ENCODE data around the gene TAF5L.
"Not testable (repeated sequence)": the region's sequence is repeated elsewhere in the genome, so short reads cannot be mapped to it uniquely, and the experiment has no call there.

TAF5L gene

DNA sequence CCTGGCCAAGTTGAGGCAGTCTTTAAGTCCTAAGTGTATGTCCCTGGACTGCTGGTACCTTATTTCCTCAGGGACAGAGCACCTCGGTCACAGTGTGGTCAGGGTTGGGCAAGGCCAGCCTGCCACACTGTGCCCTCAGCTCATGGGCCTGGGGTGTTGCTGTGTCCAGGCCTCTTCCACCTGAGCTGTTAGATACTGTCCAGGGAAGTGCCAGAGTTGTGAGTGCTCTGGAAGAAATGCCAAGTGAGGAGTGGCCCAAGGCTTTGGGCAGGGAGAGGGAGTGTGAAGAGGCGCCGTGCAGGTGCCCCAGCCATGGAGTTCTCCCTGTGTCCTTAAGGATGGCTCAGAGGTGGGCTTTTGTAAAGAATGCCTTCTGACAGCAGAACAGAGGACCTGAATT is 15.4 kb upstream of the TAF5L start:
- no peak for DNase-seq

DNA sequence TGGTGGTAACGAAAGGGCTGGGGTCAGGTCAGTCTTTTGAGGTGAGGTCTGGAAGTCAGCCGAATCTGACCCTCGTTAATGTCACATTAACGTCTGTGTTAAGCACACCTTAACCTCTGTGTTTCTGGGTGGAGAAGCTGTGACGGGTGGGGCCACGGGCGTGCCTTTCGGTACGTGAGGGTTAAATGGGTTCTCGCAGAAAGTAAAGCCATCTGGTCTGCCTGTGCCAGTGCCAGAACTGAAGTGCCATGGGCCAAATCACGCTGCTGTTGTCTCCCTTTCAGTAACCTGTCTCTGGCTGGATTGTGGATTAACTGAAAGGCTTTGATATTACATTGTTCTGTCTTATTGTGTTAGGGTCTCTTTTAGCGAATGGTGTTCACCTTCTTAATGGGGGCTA is 14.5 kb upstream of the TAF5L start:
- no peak for DNase-seq

DNA sequence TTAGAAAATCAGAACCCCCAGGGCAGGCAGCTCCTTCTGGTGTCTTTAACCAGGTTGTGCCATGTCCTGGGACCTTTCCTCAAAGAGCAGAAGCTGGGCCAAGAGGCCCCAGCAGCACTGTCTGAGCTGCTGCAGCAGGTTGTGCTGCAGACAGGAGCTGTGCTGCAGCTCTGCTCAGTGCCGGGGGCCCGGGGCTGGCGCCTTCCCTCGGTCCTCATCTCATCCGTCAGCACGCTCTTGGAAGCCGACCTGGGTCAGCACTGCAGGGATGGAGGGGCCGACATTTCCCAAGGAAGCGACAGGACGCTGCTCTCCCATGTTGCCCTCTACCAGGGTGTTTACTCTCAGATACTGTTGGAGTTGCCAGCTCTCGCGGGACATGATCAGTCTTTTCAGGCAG is 11.8 kb upstream of the TAF5L start:
- DNase-seq: no peak

DNA sequence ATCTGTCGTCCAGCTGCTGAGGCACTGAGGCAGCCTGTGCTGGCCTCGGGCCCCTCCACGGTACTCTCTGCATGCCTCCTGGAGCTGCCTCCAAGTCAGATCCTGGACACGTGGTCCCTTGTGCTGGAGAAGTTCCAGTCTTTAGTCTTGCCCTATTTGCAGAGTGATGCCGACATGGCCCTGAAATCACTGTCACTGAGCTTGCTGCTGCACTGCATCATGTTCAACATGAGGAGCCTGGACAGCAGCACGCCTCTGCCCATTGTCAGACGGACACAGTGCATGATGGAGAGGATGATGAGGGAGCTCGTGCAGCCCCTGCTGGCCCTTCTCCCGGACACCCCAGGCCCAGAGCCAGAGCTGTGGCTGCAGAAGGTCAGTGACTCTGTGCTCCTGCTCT is 10.1 kb upstream of the TAF5L start:
- DNase-seq: no peak

DNA sequence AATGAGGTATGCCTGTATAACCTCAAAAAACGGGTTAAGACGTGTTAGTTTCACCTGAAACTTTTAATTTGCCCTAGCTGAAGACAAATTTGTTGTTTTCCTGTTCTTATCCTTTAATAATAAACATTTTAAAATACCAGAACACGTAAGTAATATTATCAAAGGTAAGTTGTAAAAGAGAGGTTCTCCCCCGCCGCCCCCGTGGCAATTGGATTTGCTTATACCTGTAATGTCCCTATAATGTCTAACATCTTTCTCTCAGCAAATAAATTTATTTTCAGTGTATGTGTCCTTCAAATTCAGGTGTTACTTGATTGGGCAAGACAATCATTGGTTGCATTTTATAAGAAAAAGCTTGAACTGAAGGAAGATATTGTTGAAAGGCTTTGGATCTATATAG is 6.0 kb upstream of the TAF5L start:
- no peak for DNase-seq

DNA sequence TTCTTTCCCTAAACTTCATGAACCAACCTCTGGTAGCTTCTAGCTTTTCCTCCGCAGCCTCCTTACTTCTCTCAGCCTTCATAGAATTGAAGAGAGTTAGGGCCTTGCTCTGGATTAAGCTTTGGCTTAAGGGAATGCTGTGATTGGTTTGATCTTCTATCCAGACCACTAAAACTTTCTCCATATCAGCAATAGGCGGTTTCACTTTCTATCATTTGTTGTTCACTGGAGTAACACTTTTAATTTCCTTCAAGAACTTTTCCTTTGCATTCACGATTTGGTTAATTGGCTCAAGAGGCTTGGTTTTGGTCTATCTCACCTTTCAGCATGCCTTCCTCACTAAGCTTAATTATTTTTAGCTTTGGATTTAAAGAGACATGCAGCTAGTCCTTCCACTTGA is 5.2 kb upstream of the TAF5L start:
- DNase-seq: no peak

DNA sequence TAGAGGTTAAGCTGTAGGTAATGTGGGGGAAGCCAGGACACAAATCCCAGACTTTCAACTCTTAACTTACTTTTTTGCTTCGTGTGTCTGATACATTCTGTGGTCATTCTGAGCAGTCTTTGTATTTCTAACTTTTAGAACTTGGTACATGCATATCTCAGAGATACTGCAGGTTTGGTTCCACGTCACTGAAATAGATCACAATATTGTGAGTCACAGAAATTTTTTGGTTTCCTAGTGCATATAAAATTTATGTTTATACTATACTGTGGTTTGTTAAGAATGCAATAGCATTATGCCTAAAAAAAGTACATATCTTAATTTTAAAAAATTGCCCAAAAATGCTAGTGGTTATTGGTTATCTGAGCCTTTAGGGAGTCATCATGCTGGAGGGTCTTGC is 3.3 kb upstream of the TAF5L start:
- DNase-seq: no peak

DNA sequence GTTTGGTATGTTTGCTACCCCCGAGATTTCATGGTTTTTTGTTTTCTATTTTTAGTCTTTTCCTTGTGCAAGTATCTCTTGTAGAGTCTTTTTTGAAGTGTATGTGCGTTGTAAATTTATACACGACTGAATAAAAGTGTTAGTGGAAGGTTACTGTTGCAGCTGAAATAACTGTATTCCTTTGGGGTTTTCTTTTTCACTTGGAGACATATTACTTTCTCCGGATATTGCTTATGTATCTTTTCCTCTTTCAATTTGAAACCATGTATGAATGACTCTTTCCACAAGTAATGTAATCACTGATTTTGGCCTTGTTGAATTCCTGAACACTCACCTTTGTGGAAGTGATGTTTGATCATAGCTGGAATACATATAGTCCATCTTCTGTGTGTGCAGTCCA is 1.1 kb upstream of the TAF5L start:
- no peak for DNase-seq

DNA sequence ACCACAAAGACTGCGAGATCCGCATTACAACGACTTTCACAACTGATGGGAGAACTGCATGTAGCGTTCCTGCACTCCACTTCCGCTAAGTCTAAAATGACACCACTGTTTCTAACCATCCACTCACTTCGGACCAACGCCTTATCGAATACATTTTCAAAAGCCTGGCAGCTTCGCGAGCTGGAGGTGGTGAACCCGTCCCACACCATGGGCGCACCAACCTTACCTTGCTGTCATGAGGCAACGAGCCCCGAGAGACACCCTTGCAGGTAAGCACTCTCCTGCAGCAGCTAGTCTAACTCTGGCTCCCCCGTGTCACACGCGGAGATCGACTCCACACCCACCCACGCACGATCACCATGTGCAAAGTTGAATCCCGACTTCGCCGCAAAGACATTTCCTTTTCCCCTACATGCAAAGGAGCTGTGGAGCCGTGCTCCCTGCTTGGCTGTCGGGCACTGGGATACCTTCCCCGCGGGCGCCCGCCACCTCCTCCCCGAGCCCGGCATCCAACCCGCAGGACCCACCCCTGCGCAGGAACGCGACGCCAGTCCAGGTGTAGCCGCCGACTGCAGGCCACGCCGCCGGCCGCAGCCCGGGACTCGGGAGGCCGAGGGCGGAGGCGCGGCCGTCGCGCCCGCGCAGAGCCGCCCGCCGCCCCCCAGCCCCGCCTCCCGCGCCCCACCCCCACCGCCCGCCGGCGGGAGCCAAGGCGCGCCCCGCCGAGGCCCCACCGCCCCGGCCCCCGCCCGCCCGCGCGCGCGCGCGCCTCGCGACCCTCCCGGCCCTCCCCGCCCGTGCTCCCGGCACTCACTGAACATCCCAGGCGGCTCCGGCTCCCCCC is 629 bp downstream of the TAF5L start:
- peak; percentile 31 for DNase-seq

DNA sequence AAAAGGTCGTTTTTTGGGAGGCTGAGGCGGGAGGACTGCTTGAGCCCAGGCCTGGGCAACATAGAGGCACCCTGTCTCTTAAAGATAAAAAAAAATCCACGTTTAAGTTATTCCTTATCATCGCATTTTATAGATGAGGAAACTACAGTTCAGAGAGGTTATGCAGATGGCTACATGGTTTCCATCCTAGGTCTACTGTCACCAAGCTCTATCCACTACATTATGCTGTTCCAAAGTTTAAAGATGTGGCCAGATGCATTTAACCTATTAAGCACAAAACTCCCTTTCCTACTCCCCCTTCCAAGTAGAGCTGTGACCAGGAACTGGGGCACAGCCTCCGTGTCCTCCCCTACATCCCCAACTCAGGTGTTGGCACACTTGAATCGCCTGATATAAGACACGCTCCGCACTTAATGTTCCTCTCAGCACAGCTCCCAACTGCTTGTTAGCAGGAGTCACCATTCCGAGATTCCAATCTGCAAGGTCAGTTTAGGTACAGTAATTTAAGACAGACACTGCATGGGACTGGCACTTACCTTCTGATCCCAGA is 1.3 kb downstream of the TAF5L start:
- no peak for DNase-seq

DNA sequence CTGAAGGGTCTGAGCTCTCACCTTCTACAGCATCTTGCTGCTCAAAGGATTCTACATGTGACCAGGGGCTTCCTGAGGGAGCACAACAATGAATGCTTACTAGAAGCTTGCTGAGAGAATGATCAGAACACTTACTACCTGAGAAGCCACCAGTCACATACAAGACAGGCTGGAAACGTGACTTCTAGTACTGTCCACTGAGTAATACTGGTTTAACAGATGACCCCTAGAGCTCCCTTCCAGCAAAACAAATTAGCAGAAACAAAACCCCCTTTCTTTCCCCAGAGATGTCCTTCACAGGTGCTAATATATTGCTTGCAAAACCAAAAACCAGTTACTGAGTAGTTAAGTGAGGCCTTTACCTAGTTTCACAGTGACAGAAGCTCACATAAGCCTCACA is 2.1 kb downstream of the TAF5L start:
- DNase-seq: no peak

DNA sequence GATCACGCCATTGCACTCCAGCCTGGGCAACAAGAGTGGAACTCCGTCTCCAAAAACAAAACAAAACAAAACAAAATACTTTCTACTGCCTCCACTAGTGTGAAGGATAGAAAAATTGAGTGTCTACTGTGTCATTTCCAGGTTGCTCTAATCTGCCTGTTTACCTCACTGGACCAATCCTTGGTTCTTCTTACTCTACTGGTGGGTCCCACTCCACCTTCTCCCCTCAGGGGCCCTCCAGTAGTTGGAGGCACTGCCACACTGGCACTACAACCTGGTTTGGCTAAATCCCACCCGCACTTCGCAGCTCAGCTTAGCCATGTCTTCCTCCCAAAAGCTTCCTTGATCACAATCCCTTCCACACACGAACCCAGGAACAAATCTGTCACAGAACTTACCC is 2.7 kb downstream of the TAF5L start:
- DNase-seq: no peak

DNA sequence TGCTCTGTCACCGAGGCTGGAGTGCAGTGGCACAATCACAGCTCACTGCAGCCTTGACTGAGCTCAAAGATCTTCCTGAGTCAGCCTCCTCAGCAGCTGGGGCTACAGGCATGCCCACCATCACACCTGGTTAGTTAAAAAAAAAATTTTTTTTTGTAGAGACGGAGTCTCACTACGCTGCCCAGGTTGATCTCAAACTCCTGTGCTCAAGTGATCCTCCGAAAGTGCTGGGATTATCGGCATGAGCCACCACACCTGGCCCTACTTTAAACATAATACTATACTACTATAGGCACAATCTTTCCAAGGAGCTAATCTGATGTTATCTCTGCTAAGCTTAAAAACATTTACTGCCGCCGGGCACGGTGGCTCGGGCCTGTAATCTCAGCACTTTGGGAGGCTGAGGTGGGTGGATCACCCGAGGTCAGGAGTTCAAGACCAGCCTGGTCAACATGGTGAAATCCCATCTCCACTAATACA is 3.2 kb downstream of the TAF5L start:
- not testable (repeated sequence) for DNase-seq

DNA sequence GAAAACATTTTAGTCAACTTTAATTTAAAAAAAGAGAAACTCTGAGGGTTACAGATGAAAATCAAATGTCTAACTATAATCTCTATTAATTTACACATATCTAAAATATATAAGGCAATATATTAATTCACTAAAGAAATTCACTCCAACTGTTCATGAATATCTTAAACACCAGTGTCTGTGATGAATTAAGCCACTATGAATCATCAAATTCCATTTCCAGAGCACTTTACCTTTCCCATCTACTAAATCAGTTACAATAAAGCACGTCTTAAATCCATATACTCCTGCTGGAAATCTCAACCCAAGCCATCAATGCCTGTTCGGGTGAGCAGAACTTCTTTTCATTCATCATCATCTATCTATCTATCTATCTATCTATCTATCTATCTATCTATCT is 4.3 kb downstream of the TAF5L start:
- no peak for DNase-seq

DNA sequence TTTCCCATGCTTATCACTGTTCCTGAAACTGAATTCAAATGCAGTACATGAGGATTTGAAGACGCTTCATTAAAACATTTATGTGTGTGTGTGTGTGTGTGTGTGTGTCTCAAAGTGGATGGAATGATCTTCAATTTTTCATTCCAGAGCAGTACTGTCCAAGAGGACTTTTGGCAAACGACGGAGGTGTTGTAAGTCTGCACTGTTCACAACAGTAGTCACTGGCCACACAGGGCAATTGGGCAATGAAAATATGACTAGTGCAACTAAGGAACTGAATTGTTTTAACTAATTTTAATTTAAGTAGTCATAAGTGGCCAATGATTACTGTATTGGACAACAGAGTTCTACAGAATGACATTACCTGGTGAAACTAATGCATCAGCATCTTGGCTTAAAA is 5.0 kb downstream of the TAF5L start:
- no peak for DNase-seq

DNA sequence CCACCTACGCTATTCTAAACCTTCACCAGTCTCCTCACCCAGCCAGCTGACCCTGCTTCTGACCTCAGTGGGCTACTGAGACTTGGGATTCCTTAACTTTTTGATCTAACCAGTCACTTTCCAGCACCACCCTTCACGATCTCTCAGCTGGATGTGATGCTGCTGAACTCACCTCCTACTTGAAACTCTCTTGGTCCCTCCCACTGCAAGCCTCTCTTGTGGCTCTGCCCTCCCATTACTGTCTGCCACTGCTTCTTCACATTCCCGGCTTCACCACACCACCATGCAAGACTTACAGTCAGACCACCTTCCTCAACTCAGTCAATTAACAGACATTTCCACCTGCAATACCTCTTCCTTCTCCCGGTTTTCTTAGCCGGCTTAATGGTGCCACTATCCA is 6.3 kb downstream of the TAF5L start:
- DNase-seq: no peak

DNA sequence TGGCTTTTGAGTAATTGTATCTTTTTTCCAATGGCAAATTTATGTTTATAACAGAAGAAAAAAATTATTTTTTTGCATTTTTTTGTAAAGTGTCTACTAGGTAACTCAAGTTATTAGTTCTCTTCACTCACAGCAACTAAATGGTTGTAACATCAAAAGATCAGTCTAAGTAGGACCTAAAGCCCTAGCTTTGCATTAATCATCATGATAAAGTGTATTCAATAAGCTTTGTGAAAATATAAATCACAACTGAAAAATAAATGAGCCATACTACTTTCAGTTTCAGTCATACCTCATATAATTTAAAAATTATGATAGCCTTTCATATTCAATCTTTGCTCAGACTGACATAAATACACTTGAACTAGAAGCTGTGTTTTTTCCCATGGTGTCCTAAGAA is 6.9 kb downstream of the TAF5L start:
- DNase-seq: no peak

DNA sequence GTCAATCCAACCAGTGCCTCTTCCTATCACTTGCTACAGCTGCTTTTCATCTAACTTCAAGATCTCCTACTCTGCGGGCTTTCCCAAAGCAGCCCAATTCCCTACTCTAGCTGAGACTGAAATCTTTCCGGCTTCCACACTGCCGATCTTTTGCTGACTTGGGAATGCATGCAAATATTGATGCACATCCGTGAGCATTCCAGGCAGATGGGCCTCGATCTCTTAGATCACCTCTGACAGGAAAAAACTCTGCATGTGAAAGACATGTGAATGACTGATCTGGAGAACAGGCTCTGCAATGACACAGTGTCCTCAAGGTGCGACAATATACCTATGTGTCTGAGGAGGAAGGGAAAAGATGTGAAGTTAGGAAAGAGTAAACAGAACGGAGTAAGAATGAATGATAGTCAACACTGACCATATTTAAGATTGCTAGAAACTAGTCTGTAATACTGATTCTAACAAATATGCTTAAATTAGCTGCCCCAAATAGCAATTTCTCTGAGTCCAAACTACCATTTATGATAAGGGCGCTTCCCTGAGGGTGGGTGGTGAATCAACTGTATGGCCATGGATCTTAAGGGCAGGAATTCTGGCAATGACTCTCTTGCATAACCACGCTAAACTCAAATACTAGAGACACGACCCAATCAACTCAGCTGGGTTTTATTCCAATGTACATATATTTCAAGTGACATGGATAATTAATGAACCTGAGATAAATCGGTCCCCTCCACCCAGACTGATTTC is 8.4 kb downstream of the TAF5L start:
- no peak for DNase-seq

DNA sequence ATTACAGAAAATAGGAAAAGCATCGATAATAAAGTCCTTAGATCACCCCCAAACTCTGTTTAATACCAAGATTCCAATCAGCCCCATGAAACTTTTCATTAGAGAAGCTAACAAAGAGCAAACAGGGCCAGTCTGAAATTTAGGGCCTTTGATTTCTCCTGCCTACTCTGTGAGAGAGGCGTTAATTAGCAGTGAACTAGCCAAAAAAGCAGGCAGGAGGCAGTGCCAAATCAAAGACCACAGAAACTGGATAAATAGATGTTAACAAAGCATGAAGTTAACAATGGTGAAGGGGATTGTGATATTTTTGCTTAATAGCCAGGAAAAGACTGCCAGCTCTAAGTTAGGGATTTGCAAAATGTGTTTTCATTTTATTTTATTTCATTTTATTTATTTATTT is 11.2 kb downstream of the TAF5L start:
- DNase-seq: no peak

DNA sequence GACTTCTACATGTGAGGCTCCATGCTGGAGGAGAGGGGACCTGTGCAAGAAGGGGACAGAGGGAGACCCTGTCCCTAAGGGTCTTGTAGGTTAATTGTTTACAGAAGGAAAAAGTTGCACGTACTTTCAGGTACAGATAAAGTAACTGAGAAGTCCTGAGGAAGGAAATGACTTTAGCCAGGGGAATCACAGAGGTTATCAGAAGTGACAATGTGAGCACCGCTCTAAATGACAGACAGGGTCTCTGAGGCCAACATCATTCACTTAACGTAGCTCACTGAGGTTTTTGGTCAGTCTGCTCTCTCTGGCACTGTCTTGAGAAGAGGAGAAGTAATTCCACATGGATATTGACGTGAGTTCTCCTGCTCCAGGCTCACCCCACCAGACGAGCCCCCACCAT is 12.0 kb downstream of the TAF5L start:
- no peak for DNase-seq

DNA sequence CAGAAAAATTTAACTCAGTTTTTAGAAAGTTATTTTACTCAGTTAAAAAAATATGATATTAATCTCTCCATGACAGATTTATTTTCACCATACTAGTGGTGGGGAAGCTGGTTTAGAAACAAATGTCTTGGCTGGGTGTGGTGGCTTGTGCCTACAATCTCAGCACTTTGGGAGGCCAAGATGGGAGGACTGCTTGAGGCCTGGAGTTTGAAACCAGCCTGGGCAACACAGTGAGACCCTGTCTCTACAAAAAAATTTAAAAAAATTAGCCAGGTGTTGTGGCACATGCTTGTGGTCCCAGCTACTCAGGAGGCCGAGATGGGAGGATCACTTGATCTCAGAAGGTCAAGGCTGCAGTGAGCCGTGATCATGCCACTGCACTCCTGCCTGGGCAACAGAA is 17.3 kb downstream of the TAF5L start:
- DNase-seq: no peak

DNA sequence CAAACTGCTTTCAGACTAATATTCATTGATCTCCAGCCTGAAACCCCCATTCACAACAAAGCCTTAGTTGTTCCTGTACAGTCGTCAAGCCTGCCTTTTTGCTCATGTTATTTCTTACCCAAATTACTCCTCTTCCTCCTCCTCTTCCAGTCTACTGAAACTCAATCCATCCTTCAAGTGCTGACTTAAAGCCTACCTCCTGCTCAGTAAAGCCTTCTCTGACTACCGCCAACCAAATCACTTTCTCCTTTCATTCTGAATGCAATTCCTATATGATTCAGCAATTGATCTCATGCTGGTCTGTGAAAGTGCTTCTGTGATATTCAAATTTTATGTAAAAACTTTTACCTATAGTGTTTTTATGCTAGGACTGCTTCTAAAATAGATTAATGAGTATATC is 18.6 kb downstream of the TAF5L start:
- no peak for DNase-seq

DNA sequence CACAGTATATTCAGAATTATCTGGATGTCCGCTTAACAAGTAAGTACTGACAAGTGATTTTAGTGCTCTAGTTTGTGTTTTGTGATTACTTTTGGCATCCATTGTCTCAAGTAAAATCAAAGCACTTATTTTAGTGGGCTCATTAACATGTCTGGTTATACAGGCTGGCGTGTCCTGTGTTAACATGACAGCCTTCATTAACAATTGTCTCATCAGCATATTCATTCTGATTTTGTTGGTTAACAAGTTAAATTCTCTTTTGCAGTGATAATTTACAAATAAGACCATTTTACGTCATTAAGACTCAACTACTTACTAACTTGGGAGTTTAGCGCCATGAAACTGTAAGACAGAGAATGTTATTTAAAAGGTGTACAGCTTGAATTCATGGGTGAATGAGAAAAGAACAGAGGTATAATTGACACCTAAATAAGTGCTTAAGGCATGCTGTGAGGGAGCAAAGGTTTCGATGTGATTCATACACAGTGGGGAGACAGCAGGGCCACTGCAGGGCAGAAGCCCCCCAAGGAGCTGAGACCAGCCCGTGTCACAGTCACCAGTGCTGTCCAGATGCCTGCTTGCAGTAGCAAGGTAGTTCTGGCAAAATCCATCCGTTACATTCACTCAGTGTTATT is 22.4 kb downstream of the TAF5L start:
- no peak for DNase-seq

DNA sequence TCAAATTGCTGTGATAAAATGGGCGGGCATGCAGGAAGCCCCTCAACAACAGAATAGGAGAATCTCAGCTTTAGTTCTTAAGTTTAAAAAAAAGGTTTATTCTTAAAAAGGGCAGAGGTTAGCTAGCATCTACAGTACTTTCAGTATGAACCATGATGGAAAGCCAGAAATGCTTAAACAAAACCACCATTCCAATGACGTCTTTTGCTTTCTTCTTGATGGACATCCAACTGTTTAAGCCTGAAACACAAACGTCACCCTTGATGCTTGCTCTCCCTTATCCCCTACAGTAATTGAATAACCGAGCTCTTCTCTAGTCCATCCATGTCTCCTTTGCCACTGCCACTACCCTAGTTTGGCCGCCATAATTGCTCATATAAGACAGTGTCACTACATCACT is 25.7 kb downstream of the TAF5L start:
- DNase-seq: no peak
